ENCODE results near the gene CEACAM1.
"Not testable (repeated sequence)": the region's sequence is repeated elsewhere in the genome, so short reads cannot be mapped to it uniquely, and the experiment has no call there.

Gene CEACAM1

DNA sequence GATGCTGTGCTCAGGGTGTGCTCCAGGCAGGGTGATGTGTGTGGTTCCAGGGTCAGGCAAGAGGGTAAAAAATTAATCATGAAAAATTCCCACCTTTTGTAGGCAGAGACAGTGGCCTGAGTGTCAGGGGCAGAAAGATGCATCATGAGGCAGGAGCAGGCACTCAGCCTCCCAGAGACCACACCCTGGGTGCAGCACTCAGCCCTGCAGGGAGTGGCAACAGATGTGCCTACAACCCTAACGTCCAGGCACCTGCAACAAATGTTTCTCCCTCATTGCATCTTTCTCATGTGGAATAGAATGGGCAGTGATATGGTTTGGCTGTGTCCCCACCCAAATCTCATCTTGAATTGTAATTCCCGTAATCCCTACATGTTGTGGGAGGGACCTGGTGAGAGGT lies 19.6 kb upstream of the CEACAM1 start:
- DNase-seq (ENCODE audit: low read depth): no peak
- TF ChIP-seq CTCF (conservative IDR thresholded peaks at IDR 0.05; ENCODE audit: low read length): no peak
- no peak overlapping the region for H3K4me3 ChIP-seq (ENCODE audit: low read length)

DNA sequence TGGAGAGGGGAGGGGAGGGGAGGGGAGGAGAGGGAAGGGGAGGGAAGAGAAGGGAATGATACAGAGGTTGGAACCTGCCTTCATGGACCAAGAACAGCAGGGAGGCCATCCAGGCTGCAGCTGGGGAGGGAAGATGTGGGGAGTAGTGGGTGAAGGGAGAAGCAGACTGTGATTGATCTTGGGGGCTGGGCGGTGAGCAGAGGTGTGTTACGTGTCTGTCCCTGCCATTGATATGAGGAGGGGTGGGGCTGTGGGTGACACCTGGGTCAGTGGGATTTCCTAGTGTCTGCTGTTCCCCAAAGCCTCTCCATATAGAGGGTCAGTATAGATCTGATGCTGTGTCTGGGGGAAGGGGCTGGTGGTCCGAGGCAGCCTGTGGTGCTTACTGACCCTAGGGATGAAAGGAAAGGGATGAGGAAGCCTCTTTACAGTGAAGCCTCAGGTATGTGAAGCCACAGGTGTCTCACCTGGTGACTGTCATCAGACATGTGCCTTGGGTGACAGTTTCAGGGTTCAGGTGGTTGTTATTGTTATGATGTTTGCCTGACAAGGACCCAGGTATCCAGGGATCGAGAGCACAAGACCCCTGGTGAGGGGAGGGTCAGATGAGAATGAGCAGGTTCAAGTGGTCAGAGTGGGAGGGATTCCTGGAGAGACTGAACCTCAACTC lies 18.7 kb upstream of the CEACAM1 start:
- TF ChIP-seq CTCF (conservative IDR thresholded peaks at IDR 0.05; ENCODE audit: low read length): no peak
- H3K4me3 ChIP-seq (ENCODE audit: low read length): no peak overlapping the region
- DNase-seq (ENCODE audit: low read depth): no peak

DNA sequence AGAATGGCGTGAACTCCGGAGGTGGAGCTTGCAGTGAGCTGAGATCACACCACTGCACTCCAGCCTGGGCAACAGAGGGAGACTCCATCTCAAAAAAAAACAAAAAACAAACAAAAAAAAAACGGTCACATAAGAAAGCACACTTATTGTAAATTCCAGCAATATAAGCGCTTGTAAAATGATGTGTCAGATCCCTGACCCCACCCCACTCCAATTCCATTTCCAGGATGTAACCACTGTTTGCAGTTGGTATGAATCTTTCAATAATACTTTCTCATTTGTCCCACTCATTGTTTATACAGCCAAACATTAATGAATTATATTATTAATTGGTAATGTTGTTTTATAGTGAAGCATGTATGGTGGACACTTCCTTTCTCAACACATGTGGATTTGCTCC lies 15.9 kb upstream of the CEACAM1 start:
- no peak overlapping the region for H3K4me3 ChIP-seq (ENCODE audit: low read length)
- DNase-seq (ENCODE audit: low read depth): no peak
- no peak for TF ChIP-seq CTCF (conservative IDR thresholded peaks at IDR 0.05; ENCODE audit: low read length)

DNA sequence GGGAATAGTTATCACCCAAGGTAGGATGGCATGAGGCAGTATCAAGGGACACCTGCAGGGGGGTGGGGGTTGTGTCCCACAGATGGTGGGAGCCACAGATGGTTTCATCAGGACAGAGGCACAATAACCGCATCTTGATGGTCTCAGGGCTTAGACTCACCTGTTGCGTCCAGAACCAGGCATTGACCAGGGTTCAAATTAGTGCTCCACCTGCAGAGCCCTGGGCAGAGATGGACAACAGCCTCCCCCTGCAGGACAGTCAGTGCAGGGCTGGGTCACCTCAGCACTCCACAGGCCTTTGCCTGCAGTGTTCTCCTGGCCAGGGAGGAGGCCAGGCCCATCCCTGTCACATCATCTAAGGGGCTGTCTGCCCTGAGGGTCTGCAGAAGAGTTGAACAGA lies 14.5 kb upstream of the CEACAM1 start:
- H3K4me3 ChIP-seq (ENCODE audit: low read length): no peak overlapping the region
- no peak for TF ChIP-seq CTCF (conservative IDR thresholded peaks at IDR 0.05; ENCODE audit: low read length)
- no peak for DNase-seq (ENCODE audit: low read depth)

- no peak for DNase-seq (ENCODE audit: low read depth)
- no peak overlapping the region for H3K4me3 ChIP-seq (ENCODE audit: low read length)
- no peak for TF ChIP-seq CTCF (conservative IDR thresholded peaks at IDR 0.05; ENCODE audit: low read length)
These were observed 11.8 kb upstream of the CEACAM1 start for GRCh38 chr19:42540071-42540553.

DNA sequence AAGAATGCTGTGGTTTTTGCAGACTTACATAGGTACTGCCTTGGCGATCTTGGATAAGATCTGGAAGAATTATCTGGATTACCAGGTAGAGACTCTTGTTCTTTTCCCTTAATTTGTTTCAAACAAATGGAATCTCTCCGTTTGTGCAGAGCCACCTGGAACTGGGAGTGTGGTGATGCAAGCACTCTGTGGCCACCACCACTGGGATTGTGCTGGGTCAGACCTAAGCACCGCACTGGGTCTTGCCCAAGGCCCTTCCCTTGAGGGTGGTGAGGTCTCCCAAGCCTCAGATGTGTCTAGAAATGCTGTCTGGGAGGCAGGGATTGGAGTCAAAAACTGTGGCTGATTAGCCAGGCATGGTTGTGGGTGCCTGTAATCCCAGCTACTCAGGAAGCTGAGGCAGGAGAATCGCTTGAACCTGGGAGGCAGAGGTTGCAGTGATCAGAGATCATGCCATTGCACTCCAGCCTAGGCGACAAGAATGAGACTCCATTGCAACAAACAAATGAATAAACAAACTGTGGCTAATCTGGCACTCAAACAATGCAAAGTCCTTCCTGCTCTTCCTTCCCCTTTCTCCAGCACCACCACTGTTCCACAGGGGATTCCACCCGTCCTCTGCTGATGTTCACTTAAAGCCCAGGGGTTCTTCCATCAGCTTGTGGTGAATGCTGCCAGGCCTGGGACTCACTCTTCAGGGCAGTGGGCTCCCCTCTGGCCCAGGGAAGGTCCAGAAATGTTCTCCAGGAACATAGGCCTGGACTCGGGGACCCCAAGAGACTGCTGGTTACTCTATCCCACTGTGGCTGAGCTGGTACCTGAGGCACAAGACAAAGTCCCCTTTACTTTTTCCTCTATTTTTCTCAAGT lies 10.8 kb upstream of the CEACAM1 start:
- no peak for DNase-seq (ENCODE audit: low read depth)

GRCh38 chr19:42535276-42535675 lies 7.0 kb upstream of the CEACAM1 start:
- DNase-seq (ENCODE audit: low read depth); H3K4me3 ChIP-seq (ENCODE audit: low read length): not testable (repeated sequence)

More for the DNA sequence above, 10.8 kb upstream of the CEACAM1 start:
- no peak for TF ChIP-seq CTCF (conservative IDR thresholded peaks at IDR 0.05; ENCODE audit: low read length)
- no peak overlapping the region for H3K4me3 ChIP-seq (ENCODE audit: low read length)
